AG20443 (cell line): ENCODE measurements around the gene RPS6KA2.
"Not testable (repeated sequence)": the region's sequence is repeated elsewhere in the genome, so short reads cannot be mapped to it uniquely, and the experiment has no call there.

Source experiments
- DNase-seq: peaks from one replicate; pipeline ENCODE4 v3.0.0; 2012; ENCODE audit warnings: low spot score, mixed read lengths

RPS6KA2 gene

GRCh38 chr6:166395778-166396177, 231.3 kb downstream of the RPS6KA2 start:
- DNase-seq = no peak

GRCh38 chr6:166395351-166395750, 231.7 kb downstream of the RPS6KA2 start:
- DNase-seq = no peak

DNA sequence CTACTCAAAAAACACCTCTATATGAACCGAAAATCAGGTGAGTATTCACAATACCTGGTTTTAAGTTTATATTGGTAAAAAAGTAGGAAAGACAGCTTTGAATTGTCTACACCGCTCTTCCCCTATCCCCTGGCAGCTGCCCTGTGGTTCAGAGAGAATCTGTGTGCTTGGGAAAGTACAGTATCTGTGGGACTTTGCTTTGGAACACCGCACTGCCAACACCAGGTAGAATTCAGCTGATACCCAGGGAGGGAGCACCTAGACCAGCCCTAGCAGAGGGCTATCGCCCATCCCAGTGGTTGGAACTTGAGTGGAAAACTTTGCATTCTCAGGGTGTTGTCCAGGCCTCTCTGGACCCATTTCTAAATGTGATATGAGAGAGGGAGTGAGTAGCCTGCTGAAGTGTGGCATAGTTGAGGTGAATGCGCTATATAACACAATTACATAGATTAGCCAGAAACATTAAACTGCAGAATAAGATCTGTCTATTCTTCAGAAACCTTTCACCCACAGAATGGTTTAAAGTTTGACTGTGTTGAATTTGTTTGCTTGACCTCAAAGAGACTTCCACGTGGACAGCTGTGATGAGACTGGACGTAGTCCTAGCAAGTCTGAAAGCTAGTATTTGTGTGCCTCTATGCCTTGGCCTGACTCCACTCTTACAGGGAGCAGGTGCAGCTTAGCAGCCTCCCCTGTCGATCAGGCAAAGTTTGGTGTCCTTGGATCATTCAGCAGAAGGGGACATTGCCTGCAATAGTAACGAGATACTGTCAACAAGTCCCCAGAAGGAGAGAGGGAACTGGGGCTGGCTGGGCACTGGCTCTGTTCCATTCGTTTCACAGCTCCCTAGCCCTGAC, 232.8 kb downstream of the RPS6KA2 start:
- DNase-seq = no peak

DNA sequence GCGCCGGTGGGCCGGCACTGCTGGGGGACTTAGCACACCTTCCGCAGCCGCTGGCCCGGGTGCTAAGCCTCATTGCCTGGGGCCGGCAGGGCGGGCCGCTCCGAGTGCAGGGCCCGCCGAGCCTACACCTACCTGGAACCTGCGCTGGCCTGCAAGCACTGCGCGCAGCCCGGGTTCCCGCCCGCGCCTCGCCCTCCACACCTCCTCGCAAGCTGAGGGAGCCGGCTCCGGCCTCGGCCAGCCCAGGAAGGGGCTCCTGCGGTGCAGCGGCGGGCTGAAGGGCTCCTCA, 233.6 kb downstream of the RPS6KA2 start:
- no peak for DNase-seq

GRCh38 chr6:166392755-166393534, 234.1 kb downstream of the RPS6KA2 start:
- not testable (repeated sequence) for DNase-seq

DNA sequence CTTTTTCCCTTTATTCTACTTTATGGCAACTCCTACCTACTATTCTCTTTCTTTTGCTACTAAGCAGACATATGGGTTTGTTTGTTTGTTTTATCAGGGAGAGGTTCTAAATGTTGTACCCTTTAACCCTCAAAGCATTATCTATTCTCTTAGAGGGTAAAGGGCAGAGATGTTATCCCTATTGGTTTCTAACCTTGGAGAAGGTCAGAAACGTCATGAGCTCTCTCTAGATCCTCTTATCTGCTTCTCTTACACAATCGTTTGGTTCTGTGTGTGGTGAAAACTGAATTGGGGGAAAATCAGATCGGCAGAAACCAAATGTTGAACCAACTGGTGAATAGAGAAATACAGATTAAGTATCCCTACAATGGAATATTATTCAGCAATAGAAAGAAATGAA, 237.9 kb downstream of the RPS6KA2 start:
- DNase-seq = no peak

- no peak for DNase-seq
Measured at GRCh38 chr6:166388290-166389004, 238.6 kb downstream of the RPS6KA2 start.

- no peak for DNase-seq
Measured at GRCh38 chr6:166387642-166388289, 239.3 kb downstream of the RPS6KA2 start.

GRCh38 chr6:166387098-166387497, 240.0 kb downstream of the RPS6KA2 start:
- not testable (repeated sequence) for DNase-seq

DNA sequence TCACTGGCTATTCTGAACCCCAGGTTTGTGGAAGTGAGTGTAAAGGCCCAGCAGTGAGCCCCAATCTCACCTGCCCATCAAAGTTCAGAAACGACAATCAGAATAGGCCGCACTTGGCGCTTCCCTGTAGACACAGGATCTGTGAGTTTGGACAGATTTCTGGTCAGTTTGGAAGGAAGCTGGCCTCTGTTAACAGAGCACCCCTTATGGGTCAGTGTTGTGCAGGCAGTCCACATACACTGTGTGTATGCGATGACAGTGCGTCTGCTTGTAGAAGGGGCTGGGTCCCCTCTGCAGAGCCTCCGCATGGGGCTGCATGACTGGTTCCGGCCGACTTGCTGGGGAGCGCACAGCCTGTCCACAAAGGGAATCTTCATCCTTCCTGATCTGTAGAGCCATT, 240.9 kb downstream of the RPS6KA2 start:
- no peak for DNase-seq

- not testable (repeated sequence) for DNase-seq
Measured at GRCh38 chr6:166383802-166384363, 243.2 kb downstream of the RPS6KA2 start.

DNA sequence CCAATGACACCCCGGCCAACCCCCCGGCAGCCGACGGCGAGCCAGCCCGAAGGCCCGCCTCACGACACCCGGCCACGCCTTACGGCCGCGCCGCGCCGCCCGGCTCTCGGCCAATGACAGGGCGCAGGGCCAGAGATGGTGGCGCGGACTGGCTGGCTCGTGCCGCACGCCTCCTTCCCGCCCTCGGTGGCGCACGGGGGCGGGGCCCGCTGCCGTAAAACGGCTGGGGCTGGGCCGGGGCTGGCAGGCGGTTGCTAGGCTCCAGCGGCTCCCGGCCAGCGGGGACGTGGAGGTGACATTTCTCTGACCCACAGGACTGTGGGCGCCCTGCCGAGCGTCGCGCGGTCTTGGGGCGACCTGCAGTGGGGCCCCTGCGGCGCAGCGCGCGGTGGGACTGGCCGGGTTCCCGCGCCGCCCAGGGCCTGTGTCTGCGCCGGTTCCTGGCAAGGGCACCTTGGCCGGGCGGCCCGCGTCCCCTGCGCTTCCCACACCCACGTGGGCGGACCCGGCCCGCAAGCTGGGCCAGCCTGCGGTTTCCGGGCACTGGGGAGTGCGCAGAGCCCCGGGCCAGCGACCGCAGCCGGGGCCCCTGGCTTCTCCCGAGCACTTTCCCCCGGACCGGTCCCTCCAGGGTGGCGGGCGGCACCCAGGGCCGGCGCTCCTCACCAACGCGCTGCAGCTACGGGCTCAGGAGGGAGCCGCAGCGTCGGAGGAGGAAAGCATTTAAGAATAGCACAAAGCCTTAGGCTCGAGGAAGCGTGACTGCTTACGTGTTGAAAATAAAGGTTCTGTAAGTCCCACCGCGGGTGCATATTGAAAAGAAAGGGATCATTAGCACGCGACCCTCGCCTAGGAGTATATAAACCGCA, 243.9 kb downstream of the RPS6KA2 start, which contains the start of gene MPC1:
Gene MPC1, minus strand, starts transcription at position 8 of the 869 bp plus-strand sequence. CDS start 64 bp downstream, outside the sequence.
- peak; percentile 98 for DNase-seq

GRCh38 chr6:166382500-166382932, 244.5 kb downstream of the RPS6KA2 start:
- no peak for DNase-seq

GRCh38 chr6:166381733-166382499, 245.1 kb downstream of the RPS6KA2 start:
- DNase-seq = peak; percentile 75

DNA sequence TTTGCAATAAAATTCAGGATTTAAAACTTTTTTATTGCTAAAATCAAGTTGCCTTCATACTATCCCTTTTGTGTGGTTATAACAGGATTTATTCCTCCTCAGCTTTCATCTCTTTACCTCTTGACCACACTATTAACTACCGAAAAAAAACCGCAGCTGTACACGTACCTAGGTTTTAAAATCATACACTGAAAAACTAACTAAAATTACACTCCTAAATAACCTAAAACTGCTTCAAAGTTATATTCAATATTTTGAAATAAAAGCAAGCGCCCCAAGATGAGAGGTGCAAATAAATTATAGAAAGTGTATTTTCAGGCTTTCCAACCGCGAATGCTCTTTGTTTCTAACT, 245.7 kb downstream of the RPS6KA2 start:
- DNase-seq = no peak

GRCh38 chr6:166379800-166380199, 247.3 kb downstream of the RPS6KA2 start:
- no peak for DNase-seq

- DNase-seq = no peak
Measured at GRCh38 chr6:166379103-166379586, 247.9 kb downstream of the RPS6KA2 start.

GRCh38 chr6:166377721-166378120, 249.3 kb downstream of the RPS6KA2 start:
- DNase-seq = no peak

GRCh38 chr6:166375013-166375412, 252.0 kb downstream of the RPS6KA2 start:
- DNase-seq = no peak

GRCh38 chr6:166370489-166370888, 256.6 kb downstream of the RPS6KA2 start:
- no peak for DNase-seq
